Activated CD8-positive, alpha-beta memory T cell treated with anti-CD3 and anti-CD28 coated beads, Interleukin-2, amount 50 U/mL, for 24 hours (primary cell): ENCODE data around the gene CENPP.

Experiments used
- DNase-seq: peaks from one replicate; pipeline ENCODE4 v3.0.0-alpha.2; 2020; ENCODE audit errors: extremely low read depth

CENPP gene

DNA sequence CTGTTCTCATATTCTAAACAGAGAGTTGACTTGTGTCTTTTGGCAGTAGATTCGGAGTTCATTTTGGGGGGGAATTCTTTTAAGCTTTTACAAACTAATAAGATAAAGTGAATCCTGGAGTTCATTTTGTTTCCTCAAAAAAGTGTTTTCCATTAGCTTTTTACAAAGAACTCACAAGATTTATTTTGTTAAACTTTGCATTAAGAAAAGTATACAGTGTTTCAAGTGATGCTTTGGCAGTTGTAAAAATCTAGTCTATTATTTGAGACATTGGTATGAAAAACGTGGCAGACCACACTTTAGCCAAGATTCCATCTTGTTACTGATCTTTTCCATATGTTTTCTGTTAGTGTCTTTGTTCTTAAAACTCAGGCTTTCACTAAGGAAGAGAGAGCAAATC lies 99.7 kb downstream of the CENPP start:
- DNase-seq = no peak

DNA sequence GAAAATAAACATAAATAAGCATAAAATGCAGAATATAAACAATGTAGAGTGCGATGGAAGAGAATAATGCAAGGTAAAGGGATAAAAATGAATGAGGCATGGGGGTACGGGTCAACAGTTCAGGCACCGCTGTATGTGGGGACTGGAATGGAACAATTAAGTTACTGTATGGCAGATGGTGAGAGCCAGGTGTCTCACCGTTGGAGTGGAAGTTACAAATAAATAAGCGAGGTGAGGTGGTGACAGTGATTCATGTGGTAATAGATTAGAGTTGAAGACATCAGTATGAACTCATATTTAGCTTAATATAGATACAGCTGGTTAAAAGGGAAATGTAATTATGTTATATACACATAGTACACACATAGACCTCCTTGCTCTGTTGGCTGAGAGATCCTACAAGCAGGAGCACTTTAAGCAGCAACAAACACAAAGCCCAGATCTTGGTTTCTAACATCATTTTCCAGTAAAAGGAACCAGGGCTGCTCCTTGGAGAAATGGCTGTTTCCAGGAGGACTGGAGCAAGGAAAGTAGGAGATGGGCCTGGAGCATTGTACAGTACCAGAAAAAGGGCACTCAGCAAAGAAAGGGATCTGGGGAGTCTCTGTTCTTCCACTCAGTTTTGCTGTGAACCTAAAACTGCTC lies 100.9 kb downstream of the CENPP start:
- DNase-seq = no peak

DNA sequence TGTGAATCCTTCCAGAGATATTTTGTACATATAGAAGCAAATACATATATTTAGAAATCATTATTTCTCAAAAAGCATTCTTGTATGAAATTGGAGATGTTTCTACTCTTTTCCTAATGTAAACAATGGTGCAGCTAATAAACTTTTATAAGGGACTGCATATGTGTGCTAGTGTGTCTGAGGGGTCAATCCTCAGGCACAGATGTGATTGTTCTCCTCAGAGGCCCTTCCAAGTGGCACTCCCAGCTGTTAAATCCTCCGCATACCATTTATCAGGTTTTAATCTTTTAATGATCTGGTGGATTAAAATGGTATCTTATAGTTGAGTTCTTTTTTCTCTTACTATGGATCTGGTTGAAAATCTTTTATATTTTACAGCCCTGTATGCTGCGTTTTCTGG lies 104.1 kb downstream of the CENPP start:
- DNase-seq = no peak

DNA sequence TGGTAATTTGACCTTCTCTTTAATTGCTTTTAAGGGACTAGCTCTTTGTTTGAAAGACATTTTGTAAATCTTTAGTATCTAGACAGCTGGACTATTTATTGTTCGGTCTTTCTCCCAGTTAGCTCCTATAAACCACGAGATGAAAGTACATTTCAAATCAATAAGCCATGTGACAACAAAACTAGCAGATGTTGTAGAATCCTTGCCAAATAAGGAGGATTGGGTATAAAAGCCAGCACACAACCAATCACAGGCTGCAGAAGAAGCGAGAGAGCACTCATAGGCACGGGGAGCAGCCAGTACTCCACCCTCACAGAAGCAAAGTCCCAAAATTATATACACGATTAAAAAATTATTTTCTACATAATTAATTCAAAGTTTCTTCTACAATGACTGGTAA lies 106.6 kb downstream of the CENPP start:
- no peak for DNase-seq

DNA sequence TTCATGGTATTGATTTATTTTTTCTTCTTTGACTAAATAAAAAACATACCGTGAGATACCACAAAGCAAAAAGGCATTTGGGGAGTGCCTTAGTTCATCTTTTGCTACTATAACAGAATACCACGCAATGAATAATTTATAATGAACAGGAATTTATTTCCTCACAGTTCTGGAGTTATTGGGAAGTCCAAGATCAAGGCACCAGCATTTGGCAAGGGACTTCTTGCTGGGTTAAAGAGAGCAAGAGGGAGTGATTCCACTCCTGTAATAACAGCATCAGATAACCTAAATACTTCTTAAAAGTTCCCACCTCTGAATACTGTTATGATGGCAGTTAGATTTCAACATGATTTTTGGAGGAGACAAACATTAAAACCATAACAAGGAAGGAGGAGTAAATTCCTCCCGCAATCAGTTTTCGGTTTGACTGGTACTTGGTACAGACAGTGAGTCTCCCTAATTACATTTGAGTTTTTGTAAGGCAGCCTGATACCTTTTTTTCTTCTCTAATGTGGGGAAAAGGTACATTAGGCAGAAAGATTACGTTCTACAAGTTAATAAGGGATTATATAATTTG lies 107.3 kb downstream of the CENPP start:
- no peak for DNase-seq

DNA sequence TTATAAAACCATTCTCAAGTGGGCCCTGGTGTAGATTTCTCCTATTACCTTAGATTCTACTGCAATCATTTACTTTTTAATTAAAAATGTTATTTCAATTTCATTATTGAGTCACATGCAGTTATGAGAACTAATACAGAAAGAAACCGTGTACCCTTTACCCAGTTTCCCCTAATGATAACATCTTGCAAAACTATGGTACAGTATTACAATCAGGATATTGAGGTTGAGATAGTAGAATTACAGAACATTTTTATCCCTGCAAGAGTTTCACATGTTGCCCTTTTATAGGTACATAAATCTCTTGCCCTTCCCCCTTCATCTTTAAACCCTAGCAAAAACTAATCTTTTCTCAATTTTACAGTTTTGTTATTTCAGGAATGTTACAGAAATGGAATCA lies 109.5 kb downstream of the CENPP start:
- no peak for DNase-seq

DNA sequence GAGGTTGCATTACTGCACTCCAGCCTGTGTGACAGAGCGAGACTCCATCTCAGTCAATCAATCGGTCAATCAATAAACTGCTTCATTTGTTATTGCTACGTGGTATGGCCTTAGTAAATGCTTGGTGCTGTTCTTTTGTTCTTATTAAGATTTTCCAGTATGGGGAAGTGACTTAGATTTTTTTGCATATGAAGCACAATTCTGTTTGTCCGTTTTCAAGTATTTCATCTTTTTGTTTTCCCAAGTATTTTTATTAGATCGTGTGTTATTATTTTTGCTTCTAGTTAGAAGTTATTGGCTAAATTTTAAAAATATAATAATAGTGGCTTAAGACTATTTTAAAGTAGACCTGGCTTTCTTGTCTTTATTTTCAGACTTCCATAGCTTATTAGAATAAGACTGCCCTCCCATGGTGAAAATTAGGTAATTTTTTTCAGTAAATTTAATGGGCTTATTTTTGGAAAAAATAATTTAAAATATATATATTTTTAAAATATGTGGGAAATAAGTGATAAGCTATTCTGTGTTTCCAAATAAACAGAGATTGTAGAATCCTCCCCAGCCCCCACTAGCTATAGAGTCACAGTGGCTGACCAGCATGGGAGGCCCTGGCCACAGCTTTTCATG lies 113.3 kb downstream of the CENPP start:
- DNase-seq = no peak

DNA sequence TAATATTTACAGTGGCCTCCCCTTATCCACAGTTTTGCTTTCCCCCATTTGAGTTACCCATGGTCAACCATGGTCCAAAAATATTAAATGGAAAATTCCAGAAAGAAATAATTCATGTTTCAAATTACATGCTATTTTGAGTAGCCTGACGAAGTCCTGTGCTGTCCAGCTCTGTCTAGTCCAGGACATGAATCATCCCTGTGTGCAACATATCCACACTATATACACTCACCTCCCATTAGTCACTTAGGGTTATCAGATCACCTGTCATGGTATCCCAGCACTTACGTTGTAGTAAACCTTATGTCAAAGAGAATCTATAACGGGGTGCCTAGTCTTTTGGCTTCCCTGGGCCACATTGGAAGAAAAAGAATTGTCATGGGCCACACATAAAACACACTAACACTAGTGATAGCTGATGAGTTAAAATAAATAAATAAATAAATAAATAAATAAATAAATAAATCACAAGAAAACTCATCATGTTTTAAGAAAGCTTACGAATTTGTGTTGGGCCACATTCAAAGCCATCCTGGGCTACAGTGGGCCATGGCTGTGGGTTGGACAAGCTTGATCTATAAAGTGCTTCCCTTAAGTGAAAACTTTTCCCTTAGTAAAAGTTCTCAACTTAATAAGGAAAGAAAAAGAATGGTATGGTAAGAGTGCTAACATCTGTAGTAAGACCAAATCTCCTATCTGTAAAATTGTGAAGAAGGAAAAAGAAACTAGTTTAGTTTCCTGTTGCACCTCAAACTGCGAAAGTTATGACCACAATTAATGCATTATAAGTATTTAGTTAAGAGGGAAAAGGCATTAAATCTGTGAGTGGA lies 114.4 kb downstream of the CENPP start:
- DNase-seq = no peak

DNA sequence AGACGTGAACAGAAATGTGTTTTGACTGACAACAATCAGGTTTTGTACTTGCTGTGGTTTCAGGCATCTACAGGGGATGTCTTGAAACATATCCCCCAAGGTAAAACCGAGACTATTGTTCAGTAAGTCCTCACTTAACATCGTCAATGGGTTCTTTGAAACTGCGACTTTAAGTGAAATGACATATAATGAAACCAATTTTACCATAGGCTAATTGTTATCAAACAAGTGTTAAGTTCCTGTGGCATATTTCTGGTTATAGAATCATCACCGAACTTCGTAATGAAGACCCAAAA lies 114.9 kb downstream of the CENPP start:
- DNase-seq = no peak

DNA sequence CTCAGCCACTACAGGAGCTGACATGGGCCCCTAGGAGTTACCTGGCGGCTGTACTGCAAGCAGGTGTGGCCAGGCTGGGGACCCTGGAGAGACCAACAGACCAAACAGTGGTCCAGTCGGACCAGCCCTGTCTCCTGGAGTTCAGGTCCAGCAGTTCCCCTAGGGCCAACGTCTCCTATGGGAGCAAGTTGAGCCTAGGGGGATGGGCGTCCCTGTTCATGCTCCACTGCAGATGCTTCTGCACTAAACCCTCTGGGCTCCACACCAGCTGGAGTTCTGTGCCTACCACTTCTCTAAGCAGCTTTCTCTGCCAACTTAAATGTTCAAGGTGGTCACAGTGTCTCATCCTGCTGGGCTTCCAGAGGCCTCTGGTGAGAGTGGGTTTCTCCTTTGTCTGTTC lies 119.1 kb downstream of the CENPP start:
- DNase-seq = no peak

DNA sequence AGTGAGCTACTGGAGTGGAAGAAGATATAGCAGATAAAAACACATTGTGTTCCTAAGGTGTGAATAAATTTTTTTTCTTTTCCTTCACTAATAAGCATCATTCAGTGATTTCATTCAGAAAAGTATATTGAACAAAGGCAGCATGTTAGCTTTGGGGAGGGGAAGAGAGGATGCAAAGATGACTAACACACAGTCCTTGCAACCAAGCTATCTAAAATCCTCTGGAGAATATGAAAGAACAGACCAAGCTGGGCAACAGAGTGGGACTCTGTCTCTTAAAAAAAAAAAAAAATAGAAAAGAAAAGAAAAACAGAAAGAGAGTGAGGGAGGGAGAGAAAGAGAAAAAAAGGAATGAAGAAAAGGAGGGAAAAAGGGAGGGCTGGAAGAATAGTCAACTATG lies 120.8 kb downstream of the CENPP start:
- no peak for DNase-seq

DNA sequence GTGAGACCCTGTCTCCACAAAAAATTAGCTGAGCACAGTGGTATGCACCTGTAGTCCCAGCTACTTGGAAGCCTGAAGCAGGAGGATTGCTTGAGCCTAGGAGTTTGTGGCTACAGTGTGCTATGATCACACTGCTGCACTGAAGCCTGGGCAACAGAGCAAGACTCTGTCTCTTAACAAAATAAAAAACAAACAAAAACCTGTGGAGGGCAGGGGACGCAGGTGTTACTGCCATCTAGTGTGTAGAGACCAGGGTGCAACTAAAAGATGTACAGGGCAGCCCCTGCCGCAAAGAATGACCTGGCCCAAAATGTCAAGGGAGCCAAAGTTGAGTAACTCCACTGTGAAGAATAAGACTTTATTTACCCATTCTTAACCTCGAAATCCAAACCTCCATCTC lies 129.5 kb downstream of the CENPP start:
- no peak for DNase-seq

DNA sequence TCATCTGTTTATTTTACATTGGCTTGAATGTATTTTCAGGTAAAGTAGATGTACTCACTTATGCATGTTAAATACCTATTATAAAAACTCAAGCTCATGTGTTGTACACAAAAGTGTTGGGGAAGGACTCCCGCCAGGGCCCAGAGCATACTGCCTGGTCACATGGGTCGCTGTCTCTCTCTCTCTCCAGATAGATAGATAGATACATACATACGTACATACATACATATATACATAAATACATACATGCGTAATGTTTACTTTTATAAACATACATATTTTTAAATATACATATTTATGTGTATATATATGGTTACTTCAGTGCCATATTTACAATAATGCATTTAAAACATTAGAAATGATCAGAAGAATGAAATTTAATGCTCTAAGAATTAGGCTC lies 131.8 kb downstream of the CENPP start:
- no peak for DNase-seq

DNA sequence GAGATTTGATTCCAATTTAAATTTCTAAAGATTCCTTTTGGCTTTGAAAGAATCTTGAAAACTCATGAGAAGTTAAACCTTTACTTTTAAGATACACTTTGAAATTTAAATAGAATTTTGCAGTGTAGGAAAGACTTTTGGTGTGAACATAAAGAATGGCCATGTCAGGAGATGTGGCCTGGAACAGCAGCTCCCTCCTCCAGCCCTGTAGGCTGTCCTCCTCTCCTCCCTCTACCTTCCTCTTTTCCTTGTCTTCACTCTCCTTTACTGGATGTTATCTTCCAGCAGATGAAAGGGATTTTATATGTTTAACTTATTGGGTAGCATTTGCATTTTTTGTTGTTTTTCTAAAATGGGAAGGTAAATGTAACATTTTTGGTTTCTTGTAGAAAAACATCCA lies 137.6 kb downstream of the CENPP start:
- no peak for DNase-seq

DNA sequence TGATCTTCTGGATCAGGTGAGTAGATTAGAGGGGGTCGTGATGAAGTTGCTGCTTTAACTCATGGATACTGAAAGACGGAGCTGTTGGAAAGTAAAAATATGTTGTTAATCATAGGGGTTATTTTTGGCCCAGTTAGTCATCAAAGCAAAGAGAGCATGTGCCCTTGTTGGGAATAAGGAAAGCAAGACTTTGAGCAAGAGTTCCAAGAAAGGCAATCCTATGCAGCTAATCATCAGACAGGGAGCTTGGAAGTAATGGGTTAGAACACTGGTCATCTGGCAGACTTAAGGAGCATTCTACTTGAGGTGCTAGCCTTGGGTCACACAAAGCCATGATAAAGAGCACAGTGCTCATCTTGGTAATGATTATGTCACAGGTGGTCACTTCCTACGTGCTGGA lies 138.2 kb downstream of the CENPP start:
- no peak for DNase-seq

DNA sequence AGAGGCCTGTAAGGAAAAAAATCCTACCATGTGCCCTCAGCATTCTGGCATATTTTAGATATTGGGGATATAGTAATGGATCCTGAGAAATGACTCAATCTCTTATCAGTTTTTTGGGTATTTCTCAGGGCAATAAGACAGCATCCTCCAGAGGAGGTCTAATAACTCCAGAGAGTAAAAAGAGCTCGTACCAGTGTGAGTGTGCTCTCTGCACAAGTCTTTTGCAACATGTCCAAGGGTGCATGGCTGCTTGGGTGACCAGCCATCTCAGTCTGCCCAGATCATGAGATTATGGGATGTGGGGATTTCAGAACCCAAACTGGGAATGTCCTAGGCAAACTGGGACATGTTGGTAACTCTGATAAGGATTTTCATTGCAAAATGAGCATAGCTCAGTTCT lies 141.3 kb downstream of the CENPP start:
- DNase-seq = no peak

DNA sequence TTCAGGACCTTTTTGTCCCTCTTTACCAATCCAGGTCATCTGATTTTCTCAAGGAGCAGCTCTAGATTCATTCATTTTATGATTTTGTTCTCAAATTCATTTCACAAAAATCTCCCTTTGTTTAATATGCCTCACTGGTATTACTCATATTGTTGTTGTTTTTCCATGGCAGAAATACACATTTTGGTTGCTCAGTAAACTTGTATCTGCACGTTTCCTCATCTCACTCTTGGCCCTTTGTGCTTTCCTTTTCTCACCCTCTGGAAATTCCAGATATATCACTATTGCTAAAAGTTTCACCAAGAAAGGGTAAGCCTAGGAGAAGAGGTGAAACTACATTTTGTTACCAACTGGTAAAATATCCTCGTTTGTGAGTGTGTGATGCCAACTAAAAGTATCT lies 141.8 kb downstream of the CENPP start:
- no peak for DNase-seq

DNA sequence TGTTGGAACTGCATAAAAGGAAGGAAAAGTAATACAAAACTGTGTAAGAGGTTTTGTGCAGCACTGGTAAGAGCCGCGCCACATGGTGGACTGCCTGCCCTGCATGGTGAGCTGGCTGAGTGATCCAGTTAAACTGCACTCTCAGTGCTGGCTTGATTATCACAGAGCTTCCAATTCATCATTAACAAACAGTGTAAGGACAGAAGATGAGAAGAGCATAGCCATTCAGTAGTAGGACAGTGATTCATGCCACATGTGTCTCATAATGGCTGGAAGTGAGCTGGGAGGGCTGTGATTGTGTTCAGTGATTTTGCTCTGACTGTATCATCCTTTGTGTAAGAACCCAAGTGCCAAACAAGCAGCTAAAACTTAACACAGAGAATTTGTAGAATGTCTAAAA lies 142.5 kb downstream of the CENPP start:
- no peak for DNase-seq

DNA sequence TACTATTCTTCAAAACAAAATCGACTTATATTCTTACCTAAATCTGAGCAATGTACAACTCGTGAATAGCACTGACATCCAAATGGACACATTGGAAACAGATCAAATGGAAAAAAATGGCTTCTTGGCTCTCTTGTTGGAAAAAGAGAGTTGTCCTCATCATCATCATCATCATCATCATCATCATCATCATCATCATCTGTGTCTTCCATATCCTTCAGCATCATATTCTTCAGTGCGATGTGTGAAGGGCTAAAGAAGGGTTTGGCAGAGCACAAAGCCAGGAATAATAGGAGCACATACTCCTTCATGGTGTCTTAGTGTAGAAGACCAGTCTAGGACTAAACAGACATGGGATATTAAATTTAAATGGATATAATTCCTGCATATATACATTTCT lies 148.8 kb downstream of the CENPP start:
- DNase-seq = no peak

DNA sequence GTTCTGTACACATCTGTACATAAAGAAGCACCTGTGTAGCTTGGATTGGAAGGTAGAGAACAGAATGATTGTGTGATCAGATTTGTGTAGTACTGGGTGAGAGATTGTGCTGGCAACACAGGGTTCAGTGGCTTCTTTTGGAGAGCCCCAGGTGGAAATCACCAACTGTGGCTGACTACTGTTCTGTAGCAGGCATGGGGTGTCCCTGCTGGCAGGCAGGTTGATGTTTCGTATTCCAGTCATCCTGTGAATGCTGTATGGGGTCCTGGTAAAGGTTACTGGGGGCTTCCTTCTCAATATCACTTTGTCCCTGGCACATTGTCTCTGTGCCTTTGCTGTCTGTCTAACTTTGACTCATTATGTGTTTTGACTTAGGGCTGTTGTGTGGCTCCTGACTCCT lies 151.2 kb downstream of the CENPP start:
- DNase-seq = no peak

DNA sequence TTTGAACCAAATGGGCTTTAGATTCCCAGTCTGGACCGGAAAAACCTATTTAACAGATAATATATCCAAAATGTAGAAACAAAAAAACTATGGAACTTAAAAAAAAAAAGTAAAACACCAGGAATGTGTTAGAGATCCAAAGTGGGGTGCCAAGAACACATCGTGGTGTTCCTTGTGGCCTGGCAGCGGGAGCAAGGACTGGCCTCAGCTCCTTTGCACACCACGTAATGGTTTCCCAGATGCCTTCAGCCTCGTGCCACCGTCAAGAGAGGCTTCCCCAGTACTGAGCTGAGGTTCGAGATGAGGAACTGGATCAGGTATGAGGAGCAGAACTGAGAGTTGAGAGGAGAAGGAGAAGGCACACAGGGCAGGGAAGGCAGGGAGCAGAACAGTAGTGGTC lies 153.0 kb downstream of the CENPP start:
- no peak for DNase-seq

DNA sequence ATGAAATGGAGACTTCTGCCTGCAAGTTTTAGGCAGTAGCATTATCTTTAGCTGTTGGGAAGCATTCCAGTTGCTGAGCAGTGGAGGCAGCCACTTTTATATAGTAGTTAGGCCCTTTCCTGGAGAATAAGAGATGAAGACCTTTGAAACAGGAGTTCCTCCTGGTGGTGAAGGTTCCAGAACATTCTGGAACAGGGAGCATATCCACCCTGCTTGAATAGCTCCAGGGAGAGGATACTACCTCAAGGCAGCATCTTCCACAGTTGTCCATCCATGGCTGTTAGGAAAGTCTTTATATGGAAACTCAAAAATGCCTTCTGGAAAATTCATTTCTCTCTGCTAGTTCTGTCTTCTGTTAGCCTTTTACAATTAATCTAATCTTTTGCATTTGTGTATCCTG lies 153.6 kb downstream of the CENPP start:
- no peak for DNase-seq

DNA sequence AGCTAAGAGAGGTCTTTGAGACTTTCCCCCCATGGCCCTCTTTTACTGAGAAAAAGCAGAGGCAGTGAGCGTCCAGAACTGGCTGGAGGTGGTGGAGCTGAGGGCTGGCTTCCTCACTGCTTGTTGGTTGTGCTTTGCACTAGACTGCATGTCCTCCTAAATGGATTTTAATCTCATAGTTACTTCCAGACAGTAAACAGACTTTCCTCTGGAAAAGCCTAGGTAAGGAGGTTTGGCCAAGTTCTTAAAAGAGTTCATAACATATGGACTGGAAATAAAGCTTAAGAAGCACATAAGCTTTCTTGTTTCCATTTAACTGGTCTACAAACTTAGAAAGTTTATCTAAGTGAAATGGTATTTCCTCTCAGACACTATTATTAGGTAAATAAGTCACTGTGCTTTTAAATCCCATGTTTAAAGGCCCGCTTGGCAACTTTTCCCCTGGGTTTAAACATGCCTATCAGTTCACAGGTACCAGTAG lies 154.6 kb downstream of the CENPP start:
- no peak for DNase-seq
